Right lung (tissue), 10 donors: ENCODE data around the gene SNED1. TPM values are rescaled to one million over a fixed set of nuclear protein-coding genes. Genes with fewer than 3 reads are reported as not detected.
A peak's percentile ranks its signal among the peaks of the same experiment; 100 is the strongest.

Source experiments
- DNase-seq, 2 donors: peaks; one replicate each; pipeline ENCODE4 v3.0.0-alpha.2; 2013
- long read RNA-seq, 8 donors: transcript quantifications; one replicate each; lab custom pipeline, GENCODE V29; 2026
- polyA plus RNA-seq, 5 donors: library from polyadenylated mRNA; unstranded; fragments of 120-200 nt; gene quantifications; one replicate each; pipeline versions ENCODE4 v1.2.1 to v1.2.3, GENCODE V29; 2013; ENCODE audit warnings: inconsistent platforms in 1 of 5, low replicate concordance in 1 of 5; ENCODE audit not compliant: insufficient read length in 5 of 5, insufficient read depth in 1 of 5

The SNED1 gene
- 10 to 100 TPM; 40.8 to 60.3 (median 54.9) TPM for polyA plus RNA-seq
- long read RNA-seq, donor 1, full-length matches to known transcripts = 3 of 45 reads
- long read RNA-seq, donor 1, partial matches to known transcripts = 42 of 45 reads
- long read RNA-seq, donor 1, other reads (novel, unspliced or antisense) = 0 of 45 reads
- long read RNA-seq, donor 2, full-length matches to known transcripts = 1 of 12 reads
- long read RNA-seq, donor 2, partial matches to known transcripts = 11 of 12 reads
- long read RNA-seq, donor 2, other reads (novel, unspliced or antisense) = 0 of 12 reads
- long read RNA-seq, donor 3, partial matches to known transcripts = 64 of 64 reads
- long read RNA-seq, donor 3, other reads (novel, unspliced or antisense) = 0 of 64 reads
- long read RNA-seq, donor 4, partial matches to known transcripts = 5 of 6 reads
- long read RNA-seq, donor 4, other reads (novel, unspliced or antisense) = 0 of 6 reads
- long read RNA-seq, donor 5, full-length matches to known transcripts = 1 of 12 reads
- long read RNA-seq, donor 5, partial matches to known transcripts = 11 of 12 reads
- long read RNA-seq, donor 5, other reads (novel, unspliced or antisense) = 0 of 12 reads
- long read RNA-seq, donor 6, full-length matches to known transcripts = 3 of 3 reads
- long read RNA-seq, donor 6, partial matches to known transcripts = 0 of 3 reads
- long read RNA-seq, donor 6, other reads (novel, unspliced or antisense) = 0 of 3 reads
- long read RNA-seq, donor 7 = 0 reads
- long read RNA-seq, donor 8 = 0 reads

- DNase-seq = peak; percentile 88 to 93
Observed at GRCh38 chr2:240997856-240998705, at the start of gene SNED1. TSS of gene SNED1 (plus strand) at chr2:240998618. CDS start at chr2:240998838, 220 bp downstream.

- no peak for DNase-seq
Observed at GRCh38 chr2:240948905-240949790, 49.3 kb upstream of the SNED1 start.

DNA sequence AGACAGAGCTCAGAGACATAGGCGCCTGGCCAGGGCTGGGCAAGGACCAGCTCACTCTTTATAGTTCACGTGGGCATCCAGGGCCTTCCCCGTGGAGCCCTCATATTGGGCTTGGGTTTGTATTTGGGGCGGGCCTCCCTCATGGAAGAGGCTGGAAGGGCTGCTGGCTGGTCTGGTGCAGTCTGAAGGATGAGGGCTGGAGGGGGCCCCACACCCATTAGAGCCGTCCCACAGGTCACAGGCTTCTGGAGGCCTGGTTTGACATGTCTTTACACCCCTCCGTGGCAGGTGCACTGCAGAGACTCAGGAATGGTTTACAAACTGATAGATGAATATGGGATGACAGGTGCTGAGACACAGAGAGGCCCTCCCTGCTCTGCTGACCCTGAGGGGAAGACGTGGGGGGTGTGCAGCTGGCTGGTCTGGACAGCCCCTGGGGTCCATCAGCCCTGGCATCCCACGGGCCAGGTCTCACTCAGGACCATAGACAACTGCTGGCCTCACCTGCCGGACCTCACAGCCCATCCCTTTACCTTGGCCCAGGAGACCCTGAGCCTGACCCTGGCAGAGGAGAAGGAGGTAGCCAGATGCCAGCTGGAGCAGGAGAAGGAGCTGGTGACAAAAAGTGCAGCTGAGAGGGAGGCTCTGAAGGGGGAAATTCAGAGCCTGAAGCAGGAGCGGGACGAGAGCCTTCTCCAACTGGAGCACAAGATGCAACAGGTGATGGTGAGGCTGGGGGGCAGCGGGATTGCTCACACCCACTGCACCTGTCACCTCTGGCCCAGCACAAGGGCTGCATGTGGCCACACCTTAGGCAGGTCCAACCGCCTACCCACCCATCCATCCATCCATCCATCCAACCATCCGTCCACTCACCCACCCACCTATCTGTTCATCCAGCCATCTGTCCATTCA, 48.4 kb upstream of the SNED1 start:
- DNase-seq = no peak

- DNase-seq = no peak
Observed at GRCh38 chr2:240951045-240951594, 47.3 kb upstream of the SNED1 start.

DNA sequence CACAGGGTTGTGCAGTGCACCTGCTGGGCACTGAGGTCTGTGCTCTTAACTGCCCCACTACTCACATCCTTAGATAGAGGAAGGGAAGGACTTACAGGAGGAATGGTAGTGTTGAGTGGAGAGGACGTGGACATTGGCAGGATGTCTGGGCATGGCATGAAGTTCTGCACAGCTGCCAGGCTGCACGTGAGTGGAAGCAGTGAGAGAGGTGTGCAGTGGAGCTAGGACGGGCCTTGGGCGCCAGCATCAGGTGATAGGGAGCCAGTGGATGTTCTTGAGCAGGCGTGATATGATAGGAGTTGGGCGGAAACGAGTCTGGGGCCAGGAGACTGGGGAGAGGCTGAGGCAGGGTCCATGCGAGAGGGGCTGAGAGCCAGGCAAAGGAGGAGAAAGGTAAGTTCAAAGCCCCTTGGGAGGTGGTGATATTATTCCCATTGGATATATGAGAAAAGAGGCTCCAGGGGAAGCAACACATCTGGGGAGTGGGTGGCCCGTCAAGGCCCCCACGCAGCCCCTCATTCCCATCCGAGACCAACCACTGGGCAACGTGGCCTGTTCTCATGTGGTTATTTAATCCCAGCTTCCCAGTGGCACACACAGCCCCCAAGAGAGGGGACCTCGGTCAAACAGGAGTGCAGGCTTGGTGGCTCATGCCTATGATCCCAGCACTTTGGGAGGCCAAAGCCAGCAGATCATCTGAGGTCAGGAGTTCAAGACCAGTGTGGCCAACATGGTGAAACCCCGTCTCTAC, 45.7 kb upstream of the SNED1 start:
- no peak for DNase-seq

DNA sequence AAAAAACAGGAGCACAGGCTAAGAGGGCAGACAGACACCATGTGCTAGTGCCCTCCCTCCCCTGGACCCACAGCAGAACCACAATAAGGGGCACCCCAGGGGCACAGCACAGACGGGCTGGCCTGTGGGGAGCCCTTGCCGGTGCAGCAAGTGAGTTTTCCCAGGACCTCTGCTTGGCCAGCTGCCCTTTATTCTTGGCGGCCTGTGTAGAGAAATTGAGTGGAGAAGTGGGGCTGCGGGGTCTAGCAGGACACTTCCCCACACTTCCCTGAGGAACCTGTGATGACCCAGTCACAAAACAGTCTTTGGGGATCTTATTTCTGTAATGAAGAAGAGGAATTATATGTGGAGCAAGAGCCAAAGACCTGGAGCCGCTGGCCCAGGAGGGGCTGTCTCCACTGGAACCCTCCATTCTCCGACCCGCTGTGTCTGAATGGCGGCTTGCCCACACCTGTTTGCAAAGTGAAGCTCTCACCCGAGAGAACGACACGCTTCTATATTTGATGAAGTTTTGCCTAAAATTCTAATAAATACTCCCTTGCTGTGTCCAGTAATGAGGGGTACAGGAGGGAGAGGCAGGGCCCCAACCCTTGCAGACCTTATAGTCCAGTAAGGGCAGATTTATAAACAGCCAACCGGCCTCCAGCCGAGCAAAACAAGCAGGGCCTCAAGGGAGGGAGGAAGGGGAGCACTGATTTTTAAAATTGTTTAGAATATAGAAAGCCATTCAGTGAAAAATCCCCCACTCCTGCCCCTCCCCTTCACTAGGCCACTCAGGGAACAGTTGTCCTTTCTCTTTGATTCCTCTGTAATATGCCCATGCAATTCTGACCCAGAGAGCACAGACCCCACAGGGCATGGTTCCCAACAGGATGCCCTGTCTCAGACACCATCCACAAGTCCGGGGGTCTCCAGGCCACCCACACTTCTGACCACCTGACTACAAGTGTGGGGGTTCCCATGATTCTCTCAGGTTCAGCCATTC, 44.7 kb upstream of the SNED1 start:
- no peak for DNase-seq

- DNase-seq = no peak
Observed at GRCh38 chr2:240954436-240955305, 43.7 kb upstream of the SNED1 start.

- no peak for DNase-seq
Observed at GRCh38 chr2:240955306-240956170, 42.9 kb upstream of the SNED1 start.

GRCh38 chr2:240956171-240956934, 42.1 kb upstream of the SNED1 start:
- peak in 1 of 2 donors; percentile 40 for DNase-seq

DNA sequence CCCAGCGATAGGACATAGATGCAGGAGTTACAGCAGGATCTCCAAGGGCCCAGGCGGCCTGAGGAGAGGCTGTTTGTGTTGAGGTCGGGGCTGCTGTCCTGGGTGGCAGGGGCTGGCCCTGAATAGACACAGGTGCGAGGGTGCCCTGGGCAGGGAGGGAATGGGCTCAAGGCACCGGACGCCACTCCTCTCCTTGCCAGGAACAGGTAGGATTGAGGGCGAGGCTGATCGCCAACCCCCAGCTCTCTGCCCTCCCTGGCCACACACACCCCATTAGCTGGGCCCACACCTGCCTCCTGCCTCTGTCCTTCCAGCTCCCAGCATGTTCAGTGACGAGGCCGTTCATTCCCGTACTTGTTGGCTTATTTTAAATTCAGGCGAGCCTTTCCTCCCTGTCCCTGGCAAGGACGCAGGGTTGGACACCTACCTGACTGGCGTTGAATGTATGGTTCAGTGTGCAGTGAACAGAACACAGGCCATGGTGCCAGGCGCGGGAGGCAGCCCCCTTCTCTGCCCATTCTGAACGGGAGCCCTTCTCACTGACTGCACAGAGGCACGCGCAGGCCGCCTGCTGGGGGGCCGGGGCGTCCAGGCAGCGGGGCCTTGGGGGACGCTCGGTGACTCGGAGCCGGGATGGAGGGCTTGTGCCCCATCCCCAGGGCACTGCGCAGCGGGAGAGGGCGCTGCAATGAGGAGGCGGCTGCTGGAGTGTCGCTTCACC, 41.3 kb upstream of the SNED1 start:
- DNase-seq = no peak

GRCh38 chr2:240957656-240958365, 40.6 kb upstream of the SNED1 start:
- peak; percentile 85 to 86 for DNase-seq

GRCh38 chr2:240958366-240959213, 39.8 kb upstream of the SNED1 start:
- DNase-seq = no peak
